Measurements from ENCODE around the gene ITPKB.

The ITPKB gene

DNA sequence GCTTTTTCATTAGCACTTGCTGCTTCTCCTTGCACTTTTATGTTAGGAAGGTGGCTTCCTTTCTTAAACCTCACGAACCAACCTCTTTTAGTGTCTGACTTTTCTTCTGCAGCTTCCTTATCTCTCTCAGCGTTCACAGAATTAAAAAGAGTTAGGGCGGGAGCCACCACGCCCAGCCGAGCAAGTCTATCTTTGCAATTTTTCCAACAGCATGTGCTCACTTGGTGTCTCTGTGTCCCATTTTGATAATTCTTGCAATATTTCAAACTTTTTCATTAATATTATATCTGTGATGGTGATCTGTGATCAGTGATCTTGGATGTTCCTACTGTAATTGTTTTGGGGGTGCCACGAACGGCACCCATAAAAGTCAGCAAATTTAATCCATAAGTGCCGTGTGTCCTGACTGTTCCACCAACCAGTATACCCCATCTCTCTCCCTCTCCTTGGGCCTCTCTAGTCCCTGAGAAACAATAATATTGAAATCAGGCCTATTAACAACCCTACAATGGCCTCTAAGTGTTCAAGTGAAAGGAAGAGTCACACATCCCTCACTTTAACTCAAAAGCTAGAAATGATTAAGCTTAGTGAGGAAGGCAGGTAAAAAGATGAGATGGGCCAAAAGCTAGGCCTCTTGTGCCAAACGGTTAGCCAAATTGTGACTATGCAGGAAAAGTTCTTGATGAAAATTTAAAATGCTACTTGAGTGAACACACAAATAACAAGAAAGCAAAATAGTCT, 15.9 kb upstream of the ITPKB start:
- TF ChIP-seq CEBPB (IDR thresholded peaks at IDR 0.05) (no peak), TCF12 (IDR thresholded peaks at IDR 0.05; ENCODE audit: low read depth) (no peak), ZBTB7A (IDR thresholded peaks at IDR 0.05; ENCODE audit: low read depth) (no peak), EGR1 (IDR thresholded peaks at IDR 0.05) (no peak), RAD21 (IDR thresholded peaks at IDR 0.05; ENCODE audit: low read depth) (no peak), CREB1 (IDR thresholded peaks at IDR 0.05; ENCODE audit: low read depth) (no peak), TAF1 (IDR thresholded peaks at IDR 0.05; ENCODE audit: low read depth) (no peak), USF1 (IDR thresholded peaks at IDR 0.05) (no peak), EP300 (IDR thresholded peaks at IDR 0.05; ENCODE audit: borderline replicate concordance) (no peak), NFIC (IDR thresholded peaks at IDR 0.05) (no peak), TEAD4 (IDR thresholded peaks at IDR 0.05) (no peak), YY1 (IDR thresholded peaks at IDR 0.05; ENCODE audit: low read depth) (no peak), FOXM1 (IDR thresholded peaks at IDR 0.05; ENCODE audit: borderline replicate concordance, low read depth) (no peak)
- TF ChIP-seq, protein P1, sequence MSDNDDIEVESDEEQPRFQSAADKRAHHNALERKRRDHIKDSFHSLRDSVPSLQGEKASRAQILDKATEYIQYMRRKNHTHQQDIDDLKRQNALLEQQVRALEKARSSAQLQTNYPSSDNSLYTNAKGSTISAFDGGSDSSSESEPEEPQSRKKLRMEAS (IDR thresholded peaks at IDR 0.05), result no peak
- TF ChIP-seq, protein P2, sequence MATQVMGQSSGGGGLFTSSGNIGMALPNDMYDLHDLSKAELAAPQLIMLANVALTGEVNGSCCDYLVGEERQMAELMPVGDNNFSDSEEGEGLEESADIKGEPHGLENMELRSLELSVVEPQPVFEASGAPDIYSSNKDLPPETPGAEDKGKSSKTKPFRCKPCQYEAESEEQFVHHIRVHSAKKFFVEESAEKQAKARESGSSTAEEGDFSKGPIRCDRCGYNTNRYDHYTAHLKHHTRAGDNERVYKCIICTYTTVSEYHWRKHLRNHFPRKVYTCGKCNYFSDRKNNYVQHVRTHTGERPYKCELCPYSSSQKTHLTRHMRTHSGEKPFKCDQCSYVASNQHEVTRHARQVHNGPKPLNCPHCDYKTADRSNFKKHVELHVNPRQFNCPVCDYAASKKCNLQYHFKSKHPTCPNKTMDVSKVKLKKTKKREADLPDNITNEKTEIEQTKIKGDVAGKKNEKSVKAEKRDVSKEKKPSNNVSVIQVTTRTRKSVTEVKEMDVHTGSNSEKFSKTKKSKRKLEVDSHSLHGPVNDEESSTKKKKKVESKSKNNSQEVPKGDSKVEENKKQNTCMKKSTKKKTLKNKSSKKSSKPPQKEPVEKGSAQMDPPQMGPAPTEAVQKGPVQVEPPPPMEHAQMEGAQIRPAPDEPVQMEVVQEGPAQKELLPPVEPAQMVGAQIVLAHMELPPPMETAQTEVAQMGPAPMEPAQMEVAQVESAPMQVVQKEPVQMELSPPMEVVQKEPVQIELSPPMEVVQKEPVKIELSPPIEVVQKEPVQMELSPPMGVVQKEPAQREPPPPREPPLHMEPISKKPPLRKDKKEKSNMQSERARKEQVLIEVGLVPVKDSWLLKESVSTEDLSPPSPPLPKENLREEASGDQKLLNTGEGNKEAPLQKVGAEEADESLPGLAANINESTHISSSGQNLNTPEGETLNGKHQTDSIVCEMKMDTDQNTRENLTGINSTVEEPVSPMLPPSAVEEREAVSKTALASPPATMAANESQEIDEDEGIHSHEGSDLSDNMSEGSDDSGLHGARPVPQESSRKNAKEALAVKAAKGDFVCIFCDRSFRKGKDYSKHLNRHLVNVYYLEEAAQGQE (IDR thresholded peaks at IDR 0.05; ENCODE audit: low read depth), result no peak

DNA sequence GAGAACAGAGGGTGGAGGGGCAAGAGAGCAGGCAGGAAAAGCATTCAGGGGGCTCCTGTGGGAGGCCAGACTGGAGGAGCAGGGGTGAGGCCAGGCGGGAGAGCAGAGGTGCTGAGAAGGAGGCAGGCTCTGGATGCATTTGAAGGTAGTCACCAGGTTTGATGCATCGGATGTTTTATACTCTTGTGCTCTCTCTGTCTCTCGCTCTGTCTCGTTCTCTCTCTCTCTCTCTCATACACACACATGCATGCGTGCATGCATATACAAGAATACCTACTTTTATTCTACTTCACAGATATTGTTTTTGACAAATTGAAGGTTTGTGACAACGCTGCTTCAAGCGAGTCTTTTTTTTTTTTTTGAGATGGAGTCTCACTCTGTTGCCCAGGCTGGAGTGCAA, 15.0 kb upstream of the ITPKB start:
- no peak for TF ChIP-seq TAF1 (IDR thresholded peaks at IDR 0.05; ENCODE audit: low read depth)

- no peak for TF ChIP-seq CEBPB (IDR thresholded peaks at IDR 0.05)
- TF ChIP-seq CREB1 (IDR thresholded peaks at IDR 0.05; ENCODE audit: low read depth), result no peak
- TF ChIP-seq RAD21 (IDR thresholded peaks at IDR 0.05; ENCODE audit: low read depth), result no peak
- no peak for TF ChIP-seq TAF1 (IDR thresholded peaks at IDR 0.05; ENCODE audit: low read depth)
- no peak for TF ChIP-seq TEAD4 (IDR thresholded peaks at IDR 0.05)
- TF ChIP-seq, protein P1 (IDR thresholded peaks at IDR 0.05), result no peak
- no peak for TF ChIP-seq ZBTB7A (IDR thresholded peaks at IDR 0.05; ENCODE audit: low read depth)
- no peak for TF ChIP-seq FOXM1 (IDR thresholded peaks at IDR 0.05; ENCODE audit: borderline replicate concordance, low read depth)
- TF ChIP-seq EGR1 (IDR thresholded peaks at IDR 0.05), result no peak
- no peak for TF ChIP-seq YY1 (IDR thresholded peaks at IDR 0.05; ENCODE audit: low read depth)
- TF ChIP-seq EP300 (IDR thresholded peaks at IDR 0.05; ENCODE audit: borderline replicate concordance), result no peak
- no peak for TF ChIP-seq USF1 (IDR thresholded peaks at IDR 0.05)
- TF ChIP-seq TCF12 (IDR thresholded peaks at IDR 0.05; ENCODE audit: low read depth), result no peak
These were observed 12.6 kb upstream of the ITPKB start for GRCh38 chr1:226751703-226752102.

- no peak for TF ChIP-seq EP300 (IDR thresholded peaks at IDR 0.05; ENCODE audit: borderline replicate concordance)
- no peak for TF ChIP-seq TEAD4 (IDR thresholded peaks at IDR 0.05)
- TF ChIP-seq CEBPB (IDR thresholded peaks at IDR 0.05), result no peak
- no peak for TF ChIP-seq TCF12 (IDR thresholded peaks at IDR 0.05; ENCODE audit: low read depth)
- TF ChIP-seq CREB1 (IDR thresholded peaks at IDR 0.05; ENCODE audit: low read depth), result no peak
- no peak for TF ChIP-seq TAF1 (IDR thresholded peaks at IDR 0.05; ENCODE audit: low read depth)
- TF ChIP-seq NFIC (IDR thresholded peaks at IDR 0.05), result no peak
- no peak for TF ChIP-seq USF1 (IDR thresholded peaks at IDR 0.05)
- no peak for TF ChIP-seq ZBTB7A (IDR thresholded peaks at IDR 0.05; ENCODE audit: low read depth)
- no peak for TF ChIP-seq FOXM1 (IDR thresholded peaks at IDR 0.05; ENCODE audit: borderline replicate concordance, low read depth)
These were observed 12.1 kb upstream of the ITPKB start for GRCh38 chr1:226751214-226751613.

DNA sequence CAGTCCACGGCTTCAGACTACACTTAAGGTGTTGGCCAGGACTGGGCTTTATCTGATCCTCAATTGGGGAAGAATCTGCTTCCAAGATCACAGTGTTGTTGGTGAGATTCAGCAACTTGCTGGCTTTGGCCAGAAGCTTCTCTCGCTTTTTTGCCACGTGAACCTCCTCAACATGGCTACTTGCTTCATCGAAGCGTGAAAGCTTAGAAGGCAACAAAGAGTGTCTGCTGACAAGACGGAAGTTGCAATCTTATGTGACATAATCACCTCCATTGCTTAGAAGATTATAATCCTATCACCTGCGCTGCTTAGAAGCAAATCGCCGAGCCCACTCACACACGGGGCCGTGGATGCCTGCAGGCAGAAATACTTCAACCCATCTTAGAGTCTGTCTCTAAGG, 10.4 kb upstream of the ITPKB start:
- TF ChIP-seq CEBPB (IDR thresholded peaks at IDR 0.05), result no peak
- no peak for TF ChIP-seq EP300 (IDR thresholded peaks at IDR 0.05; ENCODE audit: borderline replicate concordance)
- TF ChIP-seq, protein P1 (IDR thresholded peaks at IDR 0.05), result no peak
- TF ChIP-seq, protein P2 (IDR thresholded peaks at IDR 0.05; ENCODE audit: low read depth), result no peak
- TF ChIP-seq ZBTB7A (IDR thresholded peaks at IDR 0.05; ENCODE audit: low read depth), result no peak
- no peak for TF ChIP-seq USF1 (IDR thresholded peaks at IDR 0.05)
- no peak for TF ChIP-seq TCF12 (IDR thresholded peaks at IDR 0.05; ENCODE audit: low read depth)
- TF ChIP-seq TEAD4 (IDR thresholded peaks at IDR 0.05), result no peak
- TF ChIP-seq TAF1 (IDR thresholded peaks at IDR 0.05; ENCODE audit: low read depth), result no peak
- no peak for TF ChIP-seq EGR1 (IDR thresholded peaks at IDR 0.05)
- TF ChIP-seq NFIC (IDR thresholded peaks at IDR 0.05), result no peak
- TF ChIP-seq CREB1 (IDR thresholded peaks at IDR 0.05; ENCODE audit: low read depth), result no peak
- TF ChIP-seq FOXM1 (IDR thresholded peaks at IDR 0.05; ENCODE audit: borderline replicate concordance, low read depth), result no peak
